Measurements from ENCODE around the gene SNX25.

SNX25 gene

GRCh38 chr4:185357733-185358440, 148.5 kb downstream of the SNX25 start:
- TF ChIP-seq ZNF565 (CRISPR knock-in tag; conservative IDR thresholded peaks at IDR 0.05; ENCODE audit: low read depth) (no peak), CSRNP3 (CRISPR knock-in tag; IDR thresholded peaks at IDR 0.05) (no peak), PATZ1 (CRISPR knock-in tag; IDR thresholded peaks at IDR 0.05; ENCODE audit: borderline replicate concordance) (no peak), ZNF8 (CRISPR knock-in tag; IDR thresholded peaks at IDR 0.05) (no peak), CREB5 (CRISPR knock-in tag; IDR thresholded peaks at IDR 0.05; ENCODE audit: low read depth) (no peak), POU6F1 (CRISPR knock-in tag; IDR thresholded peaks at IDR 0.05; ENCODE audit: borderline replicate concordance, low read depth) (no peak), RARB (CRISPR knock-in tag; IDR thresholded peaks at IDR 0.05) (no peak), SNAI2 (CRISPR knock-in tag; IDR thresholded peaks at IDR 0.05) (no peak), OSR1 (CRISPR knock-in tag; IDR thresholded peaks at IDR 0.05) (no peak), TOX (CRISPR knock-in tag; IDR thresholded peaks at IDR 0.05; ENCODE audit: borderline replicate concordance) (no peak), ARNTL (CRISPR knock-in tag; IDR thresholded peaks at IDR 0.05; ENCODE audit: borderline replicate concordance, low read depth) (no peak), ZFP3 (CRISPR knock-in tag; IDR thresholded peaks at IDR 0.05) (no peak), ESRRG (CRISPR knock-in tag; IDR thresholded peaks at IDR 0.05) (no peak), ZC3H10 (CRISPR knock-in tag; IDR thresholded peaks at IDR 0.05) (no peak), TCF4 (CRISPR knock-in tag; IDR thresholded peaks at IDR 0.05; ENCODE audit: borderline replicate concordance) (no peak), BACH2 (CRISPR knock-in tag; IDR thresholded peaks at IDR 0.05; ENCODE audit: borderline replicate concordance) (no peak), TSHZ2 (CRISPR knock-in tag; IDR thresholded peaks at IDR 0.05) (no peak), GLIS3 (CRISPR knock-in tag; IDR thresholded peaks at IDR 0.05) (no peak)
- peak; percentile 5; the same call in 1 of the 3 replicates for ATAC-seq

- TF ChIP-seq ZNF565 (CRISPR knock-in tag; conservative IDR thresholded peaks at IDR 0.05; ENCODE audit: low read depth) (no peak), RARB (CRISPR knock-in tag; IDR thresholded peaks at IDR 0.05) (no peak), ZNF70 (CRISPR knock-in tag; IDR thresholded peaks at IDR 0.05) (no peak), TOX (CRISPR knock-in tag; IDR thresholded peaks at IDR 0.05; ENCODE audit: borderline replicate concordance) (no peak), ZNF8 (CRISPR knock-in tag; IDR thresholded peaks at IDR 0.05) (no peak), ARNTL (CRISPR knock-in tag; IDR thresholded peaks at IDR 0.05; ENCODE audit: borderline replicate concordance, low read depth) (no peak), ISL1 (CRISPR knock-in tag; IDR thresholded peaks at IDR 0.05) (peak; percentile 72)
- ATAC-seq = peak; percentile 84
Measured at GRCh38 chr4:185358514-185358913, 149.1 kb downstream of the SNX25 start.

GRCh38 chr4:185358959-185359358, 149.6 kb downstream of the SNX25 start:
- ATAC-seq = peak; percentile 48
- no peak for TF ChIP-seq PATZ1 (CRISPR knock-in tag; IDR thresholded peaks at IDR 0.05; ENCODE audit: borderline replicate concordance)
- TF ChIP-seq ISL1 (CRISPR knock-in tag; IDR thresholded peaks at IDR 0.05) = 0 out of 2 replicates have a peak, but pooled peaks have one; percentile 2
- TF ChIP-seq CSDC2 (CRISPR knock-in tag; IDR thresholded peaks at IDR 0.05) = no peak
